ENCODE data around the gene BMPR1B. TPM values are rescaled to one million over a fixed set of nuclear protein-coding genes. Genes with fewer than 3 reads are reported as not detected.

Gene BMPR1B
- total and polyA plus RNA-seq, 2 donors (not counting 1 experiment from before 2014, with no cell fraction given): not detected

DNA sequence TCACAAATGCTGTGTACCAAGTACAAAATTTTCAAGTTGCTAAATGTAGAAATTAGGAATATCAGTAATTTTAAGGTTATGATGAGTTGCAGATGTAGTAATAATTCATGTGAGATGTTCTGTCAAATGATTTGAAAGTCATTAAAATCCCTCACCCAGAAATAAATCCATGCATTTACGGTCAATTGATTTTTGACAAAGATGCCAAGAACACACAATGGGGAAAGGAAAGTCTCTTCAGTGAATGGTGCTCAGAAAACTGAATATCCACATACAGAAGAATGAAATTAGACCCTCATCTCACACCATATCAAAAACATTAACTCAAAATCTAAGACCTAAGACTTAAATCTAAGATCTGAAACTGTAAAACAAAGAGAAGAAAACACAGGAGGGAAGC, 12.9 kb upstream of the BMPR1B start:
- CTCF ChIA-PET: no interaction called here
- H3K4me1 Mint-ChIP-seq: no peaks in the 10 kb centered on the region

DNA sequence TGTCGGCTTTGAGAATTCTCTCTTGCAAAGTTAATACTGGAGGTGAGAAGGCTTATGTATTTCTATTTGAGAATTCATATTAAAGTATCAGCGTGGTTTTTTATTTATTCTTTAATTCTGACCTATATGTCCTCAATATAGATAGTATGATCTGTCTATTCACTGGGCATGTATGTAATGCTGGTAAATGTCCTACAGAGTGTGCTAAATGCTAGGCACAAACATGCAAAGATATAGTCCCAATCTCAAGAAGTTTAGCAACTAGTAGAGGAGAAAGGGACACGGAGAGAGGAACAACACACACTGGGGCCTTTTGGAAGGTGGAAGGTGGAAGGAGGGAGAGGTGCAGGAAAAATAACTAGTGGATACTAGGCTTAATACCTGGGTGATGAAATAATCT, 11.0 kb upstream of the BMPR1B start:
- no peak overlapping the region for H3K9ac ChIP-seq (ENCODE audit: low read length)
- H3K27ac ChIP-seq (ENCODE audit: low read length in 2 of 2): no peak overlapping the region
- no peaks in the 10 kb centered on the region for H3K9me3 Mint-ChIP-seq (ENCODE audit: insufficient read depth)
- intact Hi-C loops (cut with micrococcal nuclease): no loop called here
- WGBS (ENCODE audit: insufficient coverage): no CpG with 5 or more reads among the region's 3 CpGs
- DNase-seq (no peak), ATAC-seq (ENCODE audit: low read depth) (no peak)
- H3K4me1 Mint-ChIP-seq: no peaks in the 10 kb centered on the region
- no peaks in the 10 kb centered on the region for H3K4me1 ChIP-seq (ENCODE audit: control insufficient read depth in 2 of 2, insufficient read depth in 2 of 2, low read length in 2 of 2)
- H3K27me3 Mint-ChIP-seq: peaks cover 5% of the 10 kb centered on the region
- POLR2A ChIA-PET: no interaction called here
- no peaks in the 10 kb centered on the region for H4K20me1 ChIP-seq (ENCODE audit: control insufficient read depth, insufficient read depth, low read length, poor library complexity, severe bottlenecking)
- no peak overlapping the region for H3K4me2 ChIP-seq (replicated peaks; ENCODE audit: low read depth, low read length, poor library complexity, severe bottlenecking)
- no peaks in the 10 kb centered on the region for H3K9me3 ChIP-seq (ENCODE audit: control extremely low read depth in 1 of 3, control insufficient read depth in 2 of 3, insufficient read depth in 1 of 3, low read length in 2 of 3)
- H3K36me3 ChIP-seq (replicated peaks in 1 of 2; ENCODE audit: control extremely low read depth in 1 of 2, control insufficient read depth in 1 of 2, extremely low read depth in 1 of 2, insufficient read depth in 2 of 2, low read length in 1 of 2): no peaks in the 10 kb centered on the region
- no peak overlapping the region for H3K27ac Mint-ChIP-seq
- no peak overlapping the region for H3K4me3 Mint-ChIP-seq
- TF ChIP-seq, protein P1, sequence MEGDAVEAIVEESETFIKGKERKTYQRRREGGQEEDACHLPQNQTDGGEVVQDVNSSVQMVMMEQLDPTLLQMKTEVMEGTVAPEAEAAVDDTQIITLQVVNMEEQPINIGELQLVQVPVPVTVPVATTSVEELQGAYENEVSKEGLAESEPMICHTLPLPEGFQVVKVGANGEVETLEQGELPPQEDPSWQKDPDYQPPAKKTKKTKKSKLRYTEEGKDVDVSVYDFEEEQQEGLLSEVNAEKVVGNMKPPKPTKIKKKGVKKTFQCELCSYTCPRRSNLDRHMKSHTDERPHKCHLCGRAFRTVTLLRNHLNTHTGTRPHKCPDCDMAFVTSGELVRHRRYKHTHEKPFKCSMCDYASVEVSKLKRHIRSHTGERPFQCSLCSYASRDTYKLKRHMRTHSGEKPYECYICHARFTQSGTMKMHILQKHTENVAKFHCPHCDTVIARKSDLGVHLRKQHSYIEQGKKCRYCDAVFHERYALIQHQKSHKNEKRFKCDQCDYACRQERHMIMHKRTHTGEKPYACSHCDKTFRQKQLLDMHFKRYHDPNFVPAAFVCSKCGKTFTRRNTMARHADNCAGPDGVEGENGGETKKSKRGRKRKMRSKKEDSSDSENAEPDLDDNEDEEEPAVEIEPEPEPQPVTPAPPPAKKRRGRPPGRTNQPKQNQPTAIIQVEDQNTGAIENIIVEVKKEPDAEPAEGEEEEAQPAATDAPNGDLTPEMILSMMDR (IDR thresholded peaks at IDR 0.05): no peak
- TF ChIP-seq EZH2 (IDR thresholded peaks at IDR 0.05; ENCODE audit: borderline replicate concordance, insufficient read depth, low read depth, low read length, poor library complexity, severe bottlenecking): no peak
- H3K27me3 ChIP-seq (replicated peaks in 1 of 4; ENCODE audit: control extremely low read depth in 1 of 4, control insufficient read depth in 3 of 4, insufficient read depth in 4 of 4, low read length in 3 of 4): no peaks in the 10 kb centered on the region
- no peak overlapping the region for H2AFZ ChIP-seq (ENCODE audit: insufficient read depth, low read depth, low read length, poor library complexity, severe bottlenecking)
- CTCF ChIA-PET: no interaction called here
- H3K4me3 ChIP-seq (ENCODE audit: control extremely low read depth in 1 of 5, extremely low read depth in 1 of 5, insufficient read depth in 1 of 5, low read depth in 2 of 5, low read length in 4 of 5): no peak overlapping the region
- H3K79me2 ChIP-seq (ENCODE audit: control insufficient read depth, insufficient read depth, low read length): no peaks in the 10 kb centered on the region

More for the DNA sequence above, 12.9 kb upstream of the BMPR1B start:
- Histone ChIP-seq H3K4me3 (ENCODE audit: control extremely low read depth in 1 of 5, extremely low read depth in 1 of 5, insufficient read depth in 1 of 5, low read depth in 2 of 5, low read length in 4 of 5) (no peak overlapping the region), H3K9ac (ENCODE audit: low read length) (no peak overlapping the region), H3K79me2 (ENCODE audit: control insufficient read depth, insufficient read depth, low read length) (no peaks in the 10 kb centered on the region), H3K27me3 (replicated peaks in 1 of 4; ENCODE audit: control extremely low read depth in 1 of 4, control insufficient read depth in 3 of 4, insufficient read depth in 4 of 4, low read length in 3 of 4) (no peaks in the 10 kb centered on the region), H3K36me3 (replicated peaks in 1 of 2; ENCODE audit: control extremely low read depth in 1 of 2, control insufficient read depth in 1 of 2, extremely low read depth in 1 of 2, insufficient read depth in 2 of 2, low read length in 1 of 2) (no peaks in the 10 kb centered on the region), H3K9me3 (ENCODE audit: control extremely low read depth in 1 of 3, control insufficient read depth in 2 of 3, insufficient read depth in 1 of 3, low read length in 2 of 3) (no peaks in the 10 kb centered on the region), H3K27ac (ENCODE audit: low read length in 2 of 2) (no peak overlapping the region), H4K20me1 (ENCODE audit: control insufficient read depth, insufficient read depth, low read length, poor library complexity, severe bottlenecking) (no peaks in the 10 kb centered on the region), H3K4me1 (ENCODE audit: control insufficient read depth in 2 of 2, insufficient read depth in 2 of 2, low read length in 2 of 2) (no peaks in the 10 kb centered on the region), H2AFZ (ENCODE audit: insufficient read depth, low read depth, low read length, poor library complexity, severe bottlenecking) (no peak overlapping the region), H3K4me2 (replicated peaks; ENCODE audit: low read depth, low read length, poor library complexity, severe bottlenecking) (no peak overlapping the region)
- Mint-ChIP-seq H3K27ac (no peak overlapping the region), H3K9me3 (ENCODE audit: insufficient read depth) (no peaks in the 10 kb centered on the region), H3K4me3 (no peak overlapping the region), H3K27me3 (peaks cover 16% of the 10 kb centered on the region)
- no peak for ATAC-seq (ENCODE audit: low read depth)
- no CpG with 5 or more reads among the region's 1 CpG for WGBS (ENCODE audit: insufficient coverage)
- POLR2A ChIA-PET: no interaction called here
- intact Hi-C loops (cut with micrococcal nuclease): no loop called here
- TF ChIP-seq, protein P1 (IDR thresholded peaks at IDR 0.05): no peak
- TF ChIP-seq EZH2 (IDR thresholded peaks at IDR 0.05; ENCODE audit: borderline replicate concordance, insufficient read depth, low read depth, low read length, poor library complexity, severe bottlenecking): no peak
- no peak for DNase-seq
